NCI-H526 (cell line): Measurements from ENCODE around the gene PJA2.

Experiments used
- DNase-seq, 2 experiments: peaks; one replicate each; lab custom pipeline; 2025; lab: John Stamatoyannopoulos, UW

The PJA2 gene

GRCh38 chr5:109408991-109409843 is 557 bp downstream of the PJA2 start:
- peak; percentile 43 to 68 for DNase-seq

- no peak for DNase-seq
Measured at GRCh38 chr5:109407913-109408312, 1.9 kb downstream of the PJA2 start.

- no peak for DNase-seq
Measured at GRCh38 chr5:109406719-109407118, 3.1 kb downstream of the PJA2 start.

- DNase-seq, result no peak
Measured at GRCh38 chr5:109404428-109404960, 5.3 kb downstream of the PJA2 start.

DNA sequence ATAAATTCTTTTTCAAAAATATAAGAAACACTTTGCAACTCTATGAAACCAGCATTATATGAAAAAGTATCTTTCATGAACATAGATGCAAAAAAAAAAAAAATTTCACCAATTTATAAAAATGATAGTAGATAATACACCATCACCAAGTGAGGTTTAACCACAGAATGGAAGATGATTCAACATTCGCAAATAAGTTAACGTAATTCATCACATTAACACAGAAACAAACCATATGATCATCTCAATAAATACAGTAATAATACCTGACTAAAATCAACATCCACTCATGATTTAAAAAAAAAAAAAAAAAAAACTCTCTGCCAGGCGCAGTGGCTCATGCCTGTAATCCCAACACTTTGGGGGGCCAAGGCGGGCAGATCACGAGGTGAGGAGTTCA is 6.3 kb downstream of the PJA2 start:
- DNase-seq, result no peak

- no peak for DNase-seq
Measured at GRCh38 chr5:109399092-109399759, 10.5 kb downstream of the PJA2 start.

- DNase-seq, result no peak
Measured at GRCh38 chr5:109396965-109397364, 12.8 kb downstream of the PJA2 start.

GRCh38 chr5:109394806-109395205 is 15.0 kb downstream of the PJA2 start:
- no peak for DNase-seq

- DNase-seq, result no peak
Measured at GRCh38 chr5:109390188-109390587, 19.6 kb downstream of the PJA2 start.

DNA sequence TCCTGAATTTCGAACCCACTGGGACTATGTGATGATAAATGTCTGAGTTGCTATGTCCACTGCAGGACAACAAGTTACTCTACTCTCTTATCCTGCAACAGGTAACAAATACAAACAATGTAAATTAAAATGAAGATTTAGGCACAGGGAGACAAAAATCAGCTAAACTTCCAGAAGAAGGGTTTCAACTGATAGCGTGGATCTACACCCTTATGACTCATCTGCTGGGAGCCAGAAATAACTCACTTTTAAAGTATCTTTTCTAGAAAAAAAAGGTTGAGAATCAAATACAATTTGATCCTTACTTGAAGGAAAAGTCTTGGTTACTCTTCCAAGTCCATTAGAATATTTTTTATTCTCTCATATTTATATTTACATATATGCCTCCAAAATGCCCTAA is 21.4 kb downstream of the PJA2 start:
- DNase-seq, result no peak

- no peak for DNase-seq
Measured at GRCh38 chr5:109387408-109387974, 22.3 kb downstream of the PJA2 start.

DNA sequence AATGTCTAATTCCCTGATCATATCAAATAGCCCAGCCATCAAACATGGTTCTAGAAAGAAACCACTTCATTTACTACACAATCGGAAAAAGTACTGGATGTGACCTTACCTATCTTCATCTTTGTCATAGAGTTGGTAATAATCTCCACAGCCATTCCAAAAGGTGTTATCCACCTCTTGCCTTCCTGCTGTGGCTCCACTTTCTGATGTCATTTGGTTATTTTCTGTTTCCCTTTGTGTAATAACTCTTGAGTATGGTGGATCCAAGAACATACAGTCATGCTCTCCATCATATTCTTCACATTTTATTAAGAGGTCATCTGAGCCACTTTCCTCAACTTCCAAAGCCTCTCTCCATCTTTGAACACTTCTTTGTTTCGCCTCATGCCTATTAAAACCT is 31.7 kb downstream of the PJA2 start:
- DNase-seq, result no peak

DNA sequence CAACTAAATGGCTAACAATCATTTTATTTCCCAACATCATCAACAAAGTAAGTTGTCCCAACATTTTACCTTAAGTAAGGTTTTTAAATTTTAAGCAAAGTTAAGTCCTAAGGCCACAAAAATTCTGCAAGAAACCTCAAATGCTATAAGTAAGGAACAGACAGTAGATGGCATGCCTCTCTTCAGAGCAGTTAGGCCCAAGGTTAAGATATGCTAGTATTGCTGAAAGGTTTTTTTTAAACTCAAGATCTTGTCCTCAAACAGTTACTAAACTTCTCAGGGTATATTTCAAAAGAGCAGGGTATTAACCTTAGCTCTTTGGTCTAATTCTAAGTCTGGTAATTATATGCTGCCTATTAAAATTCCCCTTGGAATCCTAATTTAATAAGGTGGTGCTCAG is 35.1 kb downstream of the PJA2 start:
- DNase-seq, result no peak

DNA sequence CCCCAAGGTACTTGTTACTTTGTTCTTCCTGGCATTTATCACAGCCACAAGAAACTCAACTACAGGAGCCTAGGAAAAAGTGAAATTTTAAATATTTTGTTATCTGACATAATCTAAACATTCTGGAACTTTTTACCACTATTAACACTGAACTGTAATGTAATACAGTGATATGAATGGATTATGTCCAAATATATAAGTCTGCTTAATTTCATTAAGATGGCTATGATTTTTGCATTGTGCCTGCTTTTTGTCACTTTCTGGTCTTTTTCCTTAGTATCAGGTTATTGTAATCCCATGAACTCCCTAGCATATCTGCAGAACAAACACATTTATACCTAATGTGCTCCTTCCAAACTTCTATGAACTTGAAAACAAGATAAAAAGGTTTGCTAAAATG is 35.8 kb downstream of the PJA2 start:
- DNase-seq, result no peak

- no peak for DNase-seq
Measured at GRCh38 chr5:109370343-109370742, 39.4 kb downstream of the PJA2 start.

GRCh38 chr5:109365653-109366052 is 44.1 kb downstream of the PJA2 start:
- no peak for DNase-seq

DNA sequence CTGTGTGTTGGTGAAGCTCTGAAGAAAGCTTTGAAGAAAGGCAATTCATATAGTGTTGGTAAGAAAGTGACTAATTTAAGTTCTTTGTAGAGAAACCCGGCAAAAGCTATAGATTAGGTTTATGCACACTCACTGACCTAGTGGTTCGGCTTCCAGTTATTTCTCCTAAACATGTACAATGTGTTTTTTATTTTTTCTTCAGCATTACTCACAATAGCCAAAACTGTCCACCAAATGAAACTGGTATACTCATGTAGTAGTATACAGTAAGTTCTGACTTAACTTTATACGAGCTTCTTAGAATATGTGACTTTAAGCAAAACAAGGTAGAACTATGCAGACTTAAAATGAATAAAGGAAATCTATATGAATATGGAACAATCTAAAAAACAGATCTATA is 44.8 kb downstream of the PJA2 start:
- DNase-seq, result no peak

GRCh38 chr5:109359642-109360041 is 50.1 kb downstream of the PJA2 start:
- no peak for DNase-seq

DNA sequence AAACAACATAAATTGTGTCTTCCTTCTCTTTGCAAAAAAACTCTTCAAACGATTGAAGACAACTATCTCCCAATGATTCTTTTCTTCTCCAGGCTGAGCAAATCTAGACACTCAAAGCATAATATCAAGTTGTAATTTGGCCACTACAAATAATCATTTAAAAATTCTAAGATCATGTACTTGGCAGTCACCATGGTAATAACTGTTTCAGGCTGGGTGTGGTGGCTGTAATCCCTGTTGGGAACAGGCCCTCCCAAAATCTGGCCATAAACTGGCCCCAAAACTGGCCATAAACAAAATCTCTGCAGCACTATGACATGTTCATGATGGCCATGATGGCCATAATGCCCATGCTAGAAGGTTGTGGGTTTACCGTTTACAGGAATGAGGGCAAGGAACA is 52.0 kb downstream of the PJA2 start:
- DNase-seq, result no peak

- DNase-seq, result no peak
Measured at GRCh38 chr5:109354761-109355160, 55.0 kb downstream of the PJA2 start.

GRCh38 chr5:109351988-109352864 is 57.5 kb downstream of the PJA2 start:
- DNase-seq, result peak in 1 of 2 experiments; percentile 6
